ENCODE results near the gene IL36A. TPM values are rescaled to one million over a fixed set of nuclear protein-coding genes. Genes with fewer than 3 reads are reported as not detected.

The IL36A gene
- total RNA-seq, 1 donor from 2014 or later, result not detected

GRCh38 chr2:113002677-113003076 lies 2.6 kb upstream of the IL36A start:
- DNase-seq (ENCODE audit: extremely low read depth, low read depth, low spot score), result no peak

- no peak for DNase-seq (ENCODE audit: extremely low read depth, low read depth, low spot score)
Measured at GRCh38 chr2:113007250-113007649, 2.0 kb downstream of the IL36A start.

- no peak for DNase-seq (ENCODE audit: extremely low read depth, low read depth, low spot score)
Measured at GRCh38 chr2:113009622-113010021, 4.4 kb downstream of the IL36A start.

- no peak for DNase-seq (ENCODE audit: extremely low read depth, low read depth, low spot score)
Measured at GRCh38 chr2:113010088-113010487, 4.8 kb downstream of the IL36A start.

GRCh38 chr2:113011108-113011507 lies 5.8 kb downstream of the IL36A start:
- no peak for DNase-seq (ENCODE audit: extremely low read depth, low read depth, low spot score)

- no peak for DNase-seq (ENCODE audit: extremely low read depth, low read depth, low spot score)
Measured at GRCh38 chr2:113012436-113013335, 7.4 kb downstream of the IL36A start.

- no peak for DNase-seq (ENCODE audit: extremely low read depth, low read depth, low spot score)
Measured at GRCh38 chr2:113013336-113013661, 8.0 kb downstream of the IL36A start.

GRCh38 chr2:113014067-113014466 lies 8.8 kb downstream of the IL36A start:
- no peak for DNase-seq (ENCODE audit: extremely low read depth, low read depth, low spot score)

GRCh38 chr2:113015042-113015441 lies 9.8 kb downstream of the IL36A start:
- DNase-seq (ENCODE audit: extremely low read depth, low read depth, low spot score), result no peak

GRCh38 chr2:113015655-113016054 lies 10.4 kb downstream of the IL36A start:
- DNase-seq (ENCODE audit: extremely low read depth, low read depth, low spot score), result no peak

- DNase-seq (ENCODE audit: extremely low read depth, low read depth, low spot score), result no peak
Measured at GRCh38 chr2:113018509-113018908, 13.2 kb downstream of the IL36A start.

GRCh38 chr2:113021312-113021711 lies 16.1 kb downstream of the IL36A start:
- no peak for DNase-seq (ENCODE audit: extremely low read depth, low read depth, low spot score)

- no peak for DNase-seq (ENCODE audit: extremely low read depth, low read depth, low spot score)
Measured at GRCh38 chr2:113024764-113025163, 19.5 kb downstream of the IL36A start.

GRCh38 chr2:113025737-113026136 lies 20.5 kb downstream of the IL36A start:
- DNase-seq (ENCODE audit: extremely low read depth, low read depth, low spot score), result no peak

- no peak for DNase-seq (ENCODE audit: extremely low read depth, low read depth, low spot score)
Measured at GRCh38 chr2:113027691-113028090, 22.4 kb downstream of the IL36A start.

GRCh38 chr2:113028112-113028511 lies 22.9 kb downstream of the IL36A start:
- no peak for DNase-seq (ENCODE audit: extremely low read depth, low read depth, low spot score)

- DNase-seq (ENCODE audit: extremely low read depth, low read depth, low spot score), result no peak
Measured at GRCh38 chr2:113032737-113033136, 27.5 kb downstream of the IL36A start.

- no peak for DNase-seq (ENCODE audit: extremely low read depth, low read depth, low spot score)
Measured at GRCh38 chr2:113034016-113034415, 28.8 kb downstream of the IL36A start.

GRCh38 chr2:113036763-113037162 lies 31.5 kb downstream of the IL36A start:
- DNase-seq (ENCODE audit: extremely low read depth, low read depth, low spot score), result no peak

- DNase-seq (ENCODE audit: extremely low read depth, low read depth, low spot score), result no peak
Measured at GRCh38 chr2:113038291-113038690, 33.0 kb downstream of the IL36A start.

GRCh38 chr2:113039158-113039557 lies 33.9 kb downstream of the IL36A start:
- no peak for DNase-seq (ENCODE audit: extremely low read depth, low read depth, low spot score)

- DNase-seq (ENCODE audit: extremely low read depth, low read depth, low spot score), result no peak
Measured at GRCh38 chr2:113039719-113040118, 34.5 kb downstream of the IL36A start.

GRCh38 chr2:113041871-113042270 lies 36.6 kb downstream of the IL36A start:
- no peak for DNase-seq (ENCODE audit: extremely low read depth, low read depth, low spot score)

Data from glomerular endothelial cell (primary cell).